IMR-90 (cell line): Measurements from ENCODE around the gene ELL2. TPM values are rescaled to one million over a fixed set of nuclear protein-coding genes. Genes with fewer than 3 reads are reported as not detected.
A peak's percentile ranks its signal among the peaks of the same experiment; 100 is the strongest.

Source experiments
- ATAC-seq: fragments of 200-7000 bp; cut with Tn5 transposase; 2 replicates; pipeline ENCODE4 v1.9.1; 2020; ENCODE audit warnings: low read depth, mild to moderate bottlenecking, moderate library complexity
- BruUV-seq: library from RNA; stranded (reverse); fragments of 400-500 nt; replicated peaks from 2 replicates; lab custom pipeline; 2021; lab: Mats Ljungman, UMichigan
- CTCF ChIA-PET: fragments of 300-600 bp; formaldehyde crosslinking; extraction: SDS; loops from one replicate; lab custom pipeline; 2021; ENCODE audit warnings: antibody characterized with exemption; lab: Yijun Ruan, JAX
- POLR2A ChIA-PET: fragments of 300-600 bp; sonication (Branson Sonifier 250); formaldehyde crosslinking; loops from one replicate; lab custom pipeline; 2022; ENCODE audit warnings: antibody characterized with exemption; ENCODE audit not compliant: unreplicated experiment; lab: Charles Lee
- DNase-seq: peaks from one replicate; pipeline ENCODE4 v3.0.0; 2013
- H2AFZ ChIP-seq: replicated peaks from 2 replicates; pipeline ENCODE3; 2013; ENCODE audit warnings: low read length, mild to moderate bottlenecking; ENCODE audit not compliant: poor library complexity
- H2AK5ac ChIP-seq: 2 replicates; pipeline ENCODE4 v1.6.1; 2013; ENCODE audit warnings: low read depth, low read length, inconsistent platforms
- H2AK9ac ChIP-seq: replicated peaks from 2 replicates; pipeline ENCODE3; 2013; ENCODE audit warnings: mild to moderate bottlenecking, low read depth, low read length, moderate library complexity; ENCODE audit not compliant: poor library complexity
- H2BK120ac ChIP-seq: 2 replicates; pipeline ENCODE4 v1.6.1; 2013; ENCODE audit warnings: low read depth, low read length, inconsistent platforms
- H2BK15ac ChIP-seq: 3 replicates; pipeline ENCODE4 v1.6.1; 2013; ENCODE audit warnings: low read depth, low read length, inconsistent platforms
- H2BK20ac ChIP-seq: 2 replicates; pipeline ENCODE4 v1.6.1; 2013; ENCODE audit warnings: low read depth, mild to moderate bottlenecking, inconsistent platforms, low read length, moderate library complexity
- H2BK5ac ChIP-seq: 2 replicates; pipeline ENCODE4 v1.6.1; 2013; ENCODE audit warnings: mild to moderate bottlenecking, low read depth, low read length, inconsistent platforms; ENCODE audit not compliant: poor library complexity, severe bottlenecking
- H3K14ac ChIP-seq: replicated peaks from 2 replicates; pipeline ENCODE4 v1.6.1; 2013; ENCODE audit warnings: low read depth, low read length, inconsistent platforms
- H3K18ac ChIP-seq: 2 replicates; pipeline ENCODE4 v1.6.1; 2013; ENCODE audit warnings: low read depth, low read length, control low read depth
- H3K23ac ChIP-seq: 2 replicates; pipeline ENCODE4 v1.6.1; 2013; ENCODE audit warnings: low read depth, low read length, inconsistent platforms
- H3K27ac ChIP-seq: 2 replicates; pipeline ENCODE4 v1.5.1; 2013; ENCODE audit warnings: mild to moderate bottlenecking, control low read depth, low read length; ENCODE audit not compliant: insufficient read depth
- H3K27me3 ChIP-seq: 2 replicates; pipeline ENCODE4 v1.6.1; 2013; ENCODE audit warnings: low read length; ENCODE audit not compliant: control insufficient read depth, insufficient read depth
- H3K36me3 ChIP-seq: 2 replicates; pipeline ENCODE4 v1.6.1; 2013; ENCODE audit warnings: low read length, mixed read lengths; ENCODE audit not compliant: control insufficient read depth, insufficient read depth
- H3K4ac ChIP-seq: 2 replicates; pipeline ENCODE4 v1.6.1; 2013; ENCODE audit warnings: low read depth, low read length, inconsistent platforms
- H3K4me1 ChIP-seq: 2 replicates; pipeline ENCODE4 v1.6.1; 2013; ENCODE audit warnings: low read length, mixed read lengths; ENCODE audit not compliant: control insufficient read depth, insufficient read depth
- H3K4me2 ChIP-seq: 2 replicates; pipeline ENCODE4 v1.6.1; 2013; ENCODE audit warnings: low read depth, mild to moderate bottlenecking, control low read depth, low read length, moderate library complexity
- H3K4me3 ChIP-seq: 2 replicates; pipeline ENCODE4 v1.5.1; 2013; ENCODE audit warnings: low read depth, mild to moderate bottlenecking, control low read depth, low read length, moderate library complexity; ENCODE audit not compliant: insufficient read depth
- H3K56ac ChIP-seq: 2 replicates; pipeline ENCODE4 v1.6.1; 2013; ENCODE audit warnings: low read length, inconsistent platforms; ENCODE audit not compliant: insufficient read depth; ENCODE audit errors: extremely low read depth
- H3K79me1 ChIP-seq, 2 experiments: 2 replicates each; pipeline ENCODE4 v1.6.1; 2013; ENCODE audit warnings: low read length in 2 of 2, inconsistent platforms in 1 of 2, low read depth in 1 of 2
- H3K9ac ChIP-seq: 2 replicates; pipeline ENCODE4 v1.6.1; 2013; ENCODE audit warnings: low read depth, low read length, control low read depth
- H3K9me1 ChIP-seq: 2 replicates; pipeline ENCODE4 v1.6.1; 2013; ENCODE audit warnings: low read length, inconsistent platforms; ENCODE audit not compliant: insufficient read depth
- H3K9me3 ChIP-seq: 2 replicates; pipeline ENCODE4 v1.6.1; 2013; ENCODE audit warnings: low read length; ENCODE audit not compliant: control insufficient read depth, insufficient read depth
- H4K20me1 ChIP-seq: 2 replicates; pipeline ENCODE4 v1.6.1; 2013; ENCODE audit warnings: low read length, inconsistent platforms; ENCODE audit not compliant: insufficient read depth
- H4K5ac ChIP-seq: 2 replicates; pipeline ENCODE4 v1.6.1; 2013; ENCODE audit warnings: mild to moderate bottlenecking, low read depth, low read length, control low read depth
- H4K8ac ChIP-seq, 2 experiments: 2 replicates each; pipeline ENCODE4 v1.6.1; 2013; ENCODE audit warnings: low read depth in 2 of 2, low read length in 2 of 2, control low read depth in 1 of 2, inconsistent platforms in 1 of 2
- H4K91ac ChIP-seq: 2 replicates; pipeline ENCODE4 v1.6.1; 2013; ENCODE audit warnings: low read depth, low read length, inconsistent platforms; ENCODE audit not compliant: insufficient read depth
- CHD1 ChIP-seq: IDR thresholded peaks from 2 replicates; pipeline ENCODE4 v1.6.1; 2012; ENCODE audit warnings: low read depth, low read length, improper control_type of control experiment
- FOS ChIP-seq: fragments of 150-350 bp; IDR thresholded peaks from 2 replicates; pipeline ENCODE4 v1.6.1; 2016; ENCODE audit warnings: low read depth, low read length
- MXI1 ChIP-seq: IDR thresholded peaks from 2 replicates; pipeline ENCODE4 v1.6.1; 2012; ENCODE audit warnings: low read depth, mild to moderate bottlenecking, low read length, moderate library complexity, borderline replicate concordance
- RCOR1 ChIP-seq: IDR thresholded peaks from 2 replicates; pipeline ENCODE4 v1.6.1; 2012; ENCODE audit warnings: mild to moderate bottlenecking, low read length, improper control_type of control experiment; ENCODE audit not compliant: insufficient replicate concordance
- RFX5 ChIP-seq: IDR thresholded peaks from 2 replicates; pipeline ENCODE4 v1.8.0; 2012; ENCODE audit warnings: low read depth, mild to moderate bottlenecking, low read length, moderate library complexity
- USF2 ChIP-seq: fragments of 150-350 bp; IDR thresholded peaks from 2 replicates; pipeline ENCODE4 v1.6.1; 2017; ENCODE audit warnings: mild to moderate bottlenecking, antibody characterized with exemption, low read length, low read depth
- WGBS, 2 experiments: methylation state at CpG; one replicate each; pipeline versions ENCODE4 v1.1.5 to v1.1.7; 2013; ENCODE audit warnings: missing lambda C conversion rate in 2 of 2; ENCODE audit not compliant: insufficient read length in 1 of 2; ENCODE audit errors: extremely low coverage in 2 of 2; 5-methylcytosine and 5-hydroxymethylcytosine counted together
- dilution Hi-C: fragments of 300-500 bp; cut with HindIII; formaldehyde crosslinking; loops from one replicate; pipeline ENCODE4 v1.14.3; 2018; ENCODE audit warnings: low sequenced_read_pairs; ENCODE audit not compliant: unreplicated experiment
- in situ Hi-C: fragments of 300-500 bp; cut with MboI; formaldehyde crosslinking; loops from 3 replicates; pipeline ENCODE4 v1.14.3; 2019; ENCODE audit warnings: low sequenced_read_pairs, inconsistent platforms, mixed read lengths
- intact Hi-C: fragments of 100-400 bp; cut with micrococcal nuclease; formaldehyde crosslinking; loops from 2 replicates; pipeline ENCODE4 v1.10.0; 2022
- polyA plus RNA-seq, 3 experiments: library from polyadenylated mRNA; depleted of rRNA; stranded (reverse); fragments of >200 nt; gene quantifications; 2 replicates each; pipeline ENCODE4 v1.2.3, GENCODE V29; 2012; ENCODE audit warnings: low replicate concordance in 1 of 3
- total RNA-seq: library from RNA; depleted of rRNA; stranded (reverse); fragments of >200 nt; gene quantifications from 2 replicates; pipeline ENCODE4 v1.2.3, GENCODE V29; 2012

The ELL2 gene
- total and polyA plus RNA-seq, 2 of the 4 experiments (the other 2 are of a cell fraction), result 61.4 to 92.5 TPM

GRCh38 chr5:96004754-96005153, 43.1 kb upstream of the ELL2 start:
- POLR2A ChIA-PET, result no interaction called here

More at GRCh38 chr5:96004754-96005153, 43.1 kb upstream of the ELL2 start:
- Histone ChIP-seq H3K18ac (peak overlapping the region; percentile 44; the same call in 1 of the 2 replicates), H3K79me1 (no peaks in the 10 kb centered on the region), H2BK15ac (no peak overlapping the region), H4K8ac (no peak overlapping the region), H3K23ac (no peak overlapping the region), H2AK9ac (no peak overlapping the region), H4K91ac (no peak overlapping the region), H2BK120ac (no peak overlapping the region), H3K9me3 (no peaks in the 10 kb centered on the region), H2BK20ac (no peak overlapping the region), H3K36me3 (no peaks in the 10 kb centered on the region), H2AK5ac (no peak overlapping the region), H3K14ac (no peak overlapping the region), H3K4me3 (no peak overlapping the region), H3K9ac (no peak overlapping the region), H4K5ac (no peak overlapping the region), H3K9me1 (no peaks in the 10 kb centered on the region), H2BK5ac (no peak overlapping the region), H3K56ac (no peak overlapping the region), H2AFZ (no peak overlapping the region), H3K27ac (no peak overlapping the region), H3K4ac (no peak overlapping the region), H4K20me1 (no peaks in the 10 kb centered on the region), H3K4me2 (no peak overlapping the region), H3K4me1 (no peaks in the 10 kb centered on the region), H3K27me3 (no peaks in the 10 kb centered on the region)
- no peak for ATAC-seq
- no peak for DNase-seq
- no TSS peak for BruUV-seq
- in situ Hi-C loops (no loop called here), dilution Hi-C loops (no loop called here), intact Hi-C loops (no loop called here)
- WGBS, 2 experiments, result no CpG with 5 or more reads among the region's 1 CpG
- TF ChIP-seq MXI1 (no peak), RFX5 (no peak), USF2 (no peak), RCOR1 (no peak), CHD1 (no peak), FOS (no peak)
- CTCF ChIA-PET, result no interaction called here
